GM18507 (cell line): ENCODE measurements around the gene CABP1.
A peak's percentile ranks its signal among the peaks of the same experiment; 100 is the strongest.

ENCODE experiments used
- DNase-seq: peaks from one replicate; pipeline ENCODE4 v3.0.0; 2011; ENCODE audit warnings: low read depth; ENCODE audit not compliant: insufficient read length; ENCODE audit errors: extremely low spot score
- FAIRE-seq: peaks from 2 replicates; lab custom pipeline; 2011; peaks lifted over from hg19 to GRCh38; lab: Jason Lieb, UNC

CABP1 gene

DNA sequence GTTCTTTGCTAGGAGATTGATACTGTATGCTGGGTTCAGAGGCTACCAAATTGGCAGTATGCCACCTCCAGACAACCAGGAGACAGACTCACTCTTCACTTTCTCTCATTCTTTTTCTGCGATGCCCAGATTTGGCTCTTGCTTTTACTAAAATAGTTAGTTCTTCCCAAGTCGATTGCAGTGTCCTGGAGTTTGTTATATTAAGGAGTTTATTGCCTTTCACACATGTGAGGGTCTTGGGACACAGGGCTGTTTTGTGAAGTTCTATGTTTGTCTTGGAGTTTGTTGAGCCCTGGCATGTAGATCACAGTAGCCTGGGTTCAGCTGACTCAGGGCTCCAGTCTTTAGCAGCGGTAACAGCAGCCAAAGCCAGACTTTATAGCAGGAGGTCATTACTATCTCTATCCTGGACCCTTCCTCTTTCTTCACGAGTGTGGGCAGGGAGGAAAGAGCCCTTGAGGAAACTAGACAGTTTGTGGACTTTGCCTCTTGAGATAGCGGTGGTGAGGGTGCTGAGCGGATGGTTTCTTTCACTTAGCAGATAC lies 48.2 kb downstream of the CABP1 start:
- DNase-seq: no peak
- no peak for FAIRE-seq

DNA sequence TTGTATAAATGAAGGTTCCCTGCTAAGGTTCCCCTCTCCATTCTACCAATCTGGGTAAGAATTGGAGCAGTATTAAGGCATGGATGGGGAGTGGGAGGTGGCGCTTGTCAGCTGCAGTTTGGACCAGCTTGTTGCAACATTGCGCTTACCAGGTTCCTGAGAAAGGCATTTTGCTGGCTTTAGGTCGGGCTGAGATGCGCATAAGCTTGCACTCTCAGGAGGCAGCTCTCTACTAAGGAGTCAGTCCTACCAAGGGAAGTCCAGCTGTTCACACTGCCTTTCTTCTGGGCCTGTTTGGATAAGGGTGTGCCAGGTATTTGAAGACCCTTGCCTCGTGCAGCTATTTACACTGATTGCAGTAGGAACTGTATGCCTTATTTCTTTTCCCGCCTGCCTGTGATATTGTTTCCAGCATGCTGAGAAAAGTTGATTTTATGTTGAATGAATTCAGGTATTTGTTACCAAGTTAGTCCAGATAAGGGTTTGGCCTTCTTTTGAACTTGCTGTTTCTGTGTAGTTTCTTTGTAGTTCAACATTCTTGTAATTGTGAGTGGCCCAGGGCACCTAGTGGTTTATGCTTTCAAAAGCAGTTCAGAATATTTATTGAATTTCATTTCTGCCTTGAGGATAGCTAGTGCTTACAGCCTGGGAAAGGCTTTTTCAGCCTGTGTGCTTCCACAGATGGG lies 49.1 kb downstream of the CABP1 start:
- no peak for DNase-seq
- no peak for FAIRE-seq

DNA sequence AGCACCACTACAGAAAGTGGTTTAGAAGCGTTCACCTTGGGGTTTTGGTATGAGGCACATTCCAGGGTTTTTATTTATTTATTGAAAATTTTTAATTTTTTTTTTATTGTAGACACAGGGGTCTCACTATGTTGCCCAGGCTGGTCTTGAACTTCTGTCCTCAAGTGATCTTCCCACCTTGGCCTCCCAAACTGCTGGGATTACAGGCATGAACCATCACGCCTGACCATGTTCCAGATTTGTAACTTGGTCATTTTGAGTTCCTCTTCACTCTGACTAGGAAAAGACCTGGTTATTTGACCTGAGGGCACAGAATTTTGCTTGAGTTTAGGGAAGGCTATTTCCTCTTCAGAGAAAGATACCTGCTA lies 49.6 kb downstream of the CABP1 start:
- FAIRE-seq (no peak), DNase-seq (no peak)

DNA sequence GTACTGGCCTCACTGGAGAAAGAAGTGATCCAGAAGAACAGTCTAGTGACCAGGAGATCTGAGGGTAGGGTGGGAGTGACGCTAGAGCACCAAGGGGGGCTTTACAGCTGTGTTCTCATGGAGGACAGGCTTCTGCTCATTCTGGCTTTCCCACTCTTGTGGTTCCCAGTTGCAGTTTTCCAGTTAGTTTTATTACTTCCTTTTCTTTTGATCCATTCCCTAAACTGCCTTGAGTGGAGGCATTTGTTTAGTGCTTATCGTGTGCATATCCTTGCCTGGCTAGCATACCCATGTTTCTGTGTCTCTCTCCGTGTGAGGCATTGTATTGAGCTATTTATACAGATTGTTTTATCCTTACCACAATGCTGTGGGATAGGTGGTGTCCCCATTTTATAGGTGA lies 50.6 kb downstream of the CABP1 start:
- no peak for FAIRE-seq
- no peak for DNase-seq

DNA sequence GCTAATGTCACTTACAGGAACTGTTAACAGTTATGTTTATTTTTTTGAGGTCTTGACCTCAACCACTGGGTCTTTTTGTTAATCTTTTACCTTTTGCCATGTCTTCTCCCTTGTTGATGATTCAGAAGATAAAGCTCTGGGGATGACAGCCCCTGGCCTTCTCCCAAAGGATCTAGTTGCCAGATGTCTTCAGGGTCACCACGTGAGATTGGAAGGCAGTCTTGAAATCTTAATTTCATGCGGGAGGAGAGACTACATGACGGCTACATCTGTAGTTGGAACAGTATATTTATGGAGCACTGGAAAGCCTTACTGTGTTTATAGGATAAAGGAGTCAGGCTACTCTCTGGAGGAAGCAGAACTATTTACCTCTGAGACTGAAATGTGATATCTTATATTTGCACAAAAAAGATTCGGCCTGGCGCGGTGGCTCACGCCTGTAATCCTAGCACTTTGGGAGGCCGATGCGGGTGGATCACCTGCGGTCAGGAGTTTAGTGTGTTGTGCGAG lies 52.2 kb downstream of the CABP1 start:
- no peak for FAIRE-seq
- no peak for DNase-seq

DNA sequence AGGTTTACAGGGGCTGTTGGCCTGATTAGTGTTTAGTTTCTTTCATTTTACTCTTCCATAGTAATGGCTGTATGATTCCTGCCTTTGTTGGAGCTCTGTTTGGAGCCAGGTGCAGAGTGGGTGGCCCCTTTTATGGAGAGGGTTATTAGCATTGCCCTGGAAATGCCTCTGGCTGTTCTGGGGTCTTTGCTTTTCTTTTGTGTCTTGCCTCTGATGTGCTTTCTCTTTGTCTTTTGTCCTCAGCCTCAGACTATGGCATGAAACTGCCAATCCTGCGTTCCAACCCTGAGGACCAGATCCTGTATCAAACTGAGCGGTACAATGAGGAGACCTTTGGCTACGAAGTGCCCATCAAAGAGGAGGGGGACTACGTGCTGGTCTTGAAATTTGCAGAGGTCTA lies 53.4 kb downstream of the CABP1 start:
- no peak for FAIRE-seq
- no peak for DNase-seq

DNA sequence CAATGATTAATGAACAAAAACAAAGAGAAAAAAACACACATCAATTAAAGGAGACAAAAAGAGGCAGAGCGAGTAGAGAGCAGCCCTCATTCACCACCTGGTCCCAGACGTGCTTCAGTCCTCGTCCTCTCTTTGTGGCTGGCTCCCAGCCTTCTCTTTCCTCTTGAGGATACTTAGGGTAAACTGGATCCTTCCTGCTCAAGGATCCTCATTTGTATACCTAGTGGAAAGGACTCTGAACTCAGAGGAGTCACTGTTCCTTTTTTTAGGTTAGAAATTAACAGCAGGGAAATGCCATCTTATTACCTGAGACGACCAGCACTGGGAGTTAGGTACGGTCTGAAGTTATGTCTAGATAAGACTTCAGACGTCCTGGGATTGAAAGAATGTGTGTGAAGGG lies 56.2 kb downstream of the CABP1 start:
- FAIRE-seq: no peak

DNA sequence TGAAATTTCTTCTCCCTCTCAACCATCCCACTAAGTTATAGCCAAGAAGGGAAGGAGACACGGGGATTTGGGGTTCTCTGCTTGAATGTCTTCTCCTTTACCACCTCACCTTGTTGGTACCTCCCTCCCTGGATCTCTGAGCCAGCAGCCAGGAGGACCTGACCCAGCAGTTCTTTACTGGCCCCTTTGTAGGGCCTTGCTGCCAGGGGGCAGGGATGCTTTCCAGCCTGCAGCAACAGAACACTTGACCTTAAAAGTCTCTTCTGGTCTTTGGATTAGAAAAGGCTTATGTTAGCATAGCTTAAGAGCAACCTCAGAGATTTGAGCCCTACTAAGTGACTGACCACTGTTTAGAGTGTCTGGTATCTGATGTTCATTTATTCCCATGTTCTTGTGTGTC lies 56.9 kb downstream of the CABP1 start:
- DNase-seq: no peak
- FAIRE-seq: no peak

More for the DNA sequence above, 56.2 kb downstream of the CABP1 start:
- DNase-seq: no peak

DNA sequence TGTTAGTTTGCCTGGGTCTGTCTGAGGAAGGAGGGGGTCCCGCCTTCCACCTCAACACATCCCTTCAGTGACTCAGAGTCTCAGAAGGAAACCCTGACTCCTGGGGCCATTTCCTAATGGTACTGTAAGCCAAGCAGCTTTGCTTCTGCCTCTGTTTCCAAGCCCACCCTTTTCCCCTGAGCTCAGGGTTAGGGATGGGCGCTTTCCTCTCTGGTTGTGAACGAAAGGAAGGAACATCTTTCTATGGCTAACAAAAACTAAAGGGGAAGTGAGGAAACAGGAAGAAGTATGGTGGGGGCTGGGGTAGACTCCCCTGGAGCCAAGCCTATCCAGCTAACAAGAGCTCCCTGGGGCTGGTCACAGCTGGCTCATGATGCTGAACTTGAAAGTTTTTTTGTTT lies 58.2 kb downstream of the CABP1 start:
- no peak for DNase-seq
- no peak for FAIRE-seq

DNA sequence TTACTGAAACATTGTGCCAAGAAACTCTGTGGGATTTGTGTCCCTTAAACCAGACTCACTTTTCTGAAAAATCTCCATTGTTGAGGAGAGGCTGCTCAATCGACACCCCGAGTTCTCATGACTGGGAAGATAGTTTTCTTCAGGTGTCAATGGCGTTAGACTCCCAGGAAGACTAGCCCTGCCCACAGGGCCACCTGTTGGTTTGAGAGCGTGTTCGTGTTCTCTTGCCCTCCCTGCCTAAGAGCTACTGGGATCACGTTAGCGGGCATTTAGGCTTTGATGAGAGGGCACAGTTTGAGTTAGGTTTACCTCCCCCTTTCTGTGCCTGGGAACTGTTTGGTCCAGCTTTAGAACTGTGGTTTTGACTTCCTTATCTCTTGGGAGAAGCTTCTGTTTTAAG lies 59.1 kb downstream of the CABP1 start:
- FAIRE-seq (no peak), DNase-seq (no peak)

DNA sequence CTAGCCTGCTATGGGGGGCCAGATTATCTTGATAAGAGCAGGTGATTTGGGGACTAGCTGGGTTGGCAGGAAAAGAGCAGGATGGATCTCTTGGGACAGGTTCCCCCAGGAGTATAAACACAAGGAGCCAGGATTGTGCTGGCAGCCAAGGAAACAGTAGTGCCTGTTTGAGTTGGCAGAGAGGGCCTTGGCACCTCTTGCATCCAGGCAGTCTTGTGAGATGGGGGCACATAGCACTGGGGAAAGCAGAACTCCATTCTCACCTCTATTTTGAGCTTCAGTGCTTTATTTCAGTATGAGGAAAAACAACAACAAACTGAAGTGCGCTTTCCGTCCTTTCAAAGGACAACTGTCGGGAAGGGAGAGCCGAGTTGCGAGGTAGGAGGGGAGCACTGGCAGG lies 60.5 kb downstream of the CABP1 start:
- FAIRE-seq: no peak
- DNase-seq: no peak

DNA sequence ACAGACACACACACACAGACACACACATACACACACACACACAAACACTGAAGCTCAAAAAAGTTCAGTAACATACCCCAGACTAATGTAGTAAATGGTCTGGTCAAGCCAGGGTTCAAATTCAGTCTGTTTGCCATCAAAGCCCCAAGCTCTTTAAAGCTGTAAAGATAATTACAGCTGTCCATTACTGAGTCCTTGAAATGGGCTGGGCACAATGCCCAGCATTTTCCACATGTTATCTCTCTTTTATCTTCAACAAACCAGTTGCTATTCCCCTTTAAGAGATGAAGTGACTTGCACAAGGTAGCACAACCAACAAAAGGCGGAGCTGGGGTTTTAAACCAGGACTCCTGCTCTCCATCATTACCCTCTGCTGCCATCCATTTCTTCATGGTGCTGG lies 62.2 kb downstream of the CABP1 start:
- no peak for FAIRE-seq
- DNase-seq: no peak

DNA sequence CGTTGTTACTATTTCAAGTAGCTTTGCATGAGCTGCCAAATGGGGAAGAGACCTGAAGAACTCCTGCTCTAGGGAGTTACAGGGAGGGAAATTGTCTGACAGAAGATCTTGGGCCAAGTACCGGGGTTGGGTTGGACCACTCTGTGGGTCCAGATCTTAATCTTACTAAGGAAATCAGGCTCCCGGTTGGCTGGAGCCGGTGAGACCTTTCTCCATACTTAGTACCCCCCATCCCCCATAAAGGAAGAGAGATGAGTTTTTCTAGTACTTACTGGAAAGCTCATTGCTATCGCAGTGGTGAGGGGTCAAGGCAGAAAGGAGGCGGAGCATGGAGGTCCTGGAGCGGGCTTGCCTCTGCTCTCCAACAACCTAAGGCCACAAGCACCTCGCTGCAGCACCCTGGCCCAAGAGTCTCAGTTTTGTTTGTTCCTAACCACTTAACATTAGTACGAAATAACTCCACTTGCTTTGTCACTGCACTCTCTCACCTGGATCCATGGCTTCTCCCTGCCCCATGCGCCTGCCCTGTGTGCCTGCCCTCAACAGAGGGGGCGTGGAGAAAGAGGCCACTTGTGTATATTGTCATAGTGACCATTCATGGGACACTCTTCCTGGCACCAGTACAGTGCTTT lies 63.0 kb downstream of the CABP1 start:
- FAIRE-seq (no peak), DNase-seq (no peak)

DNA sequence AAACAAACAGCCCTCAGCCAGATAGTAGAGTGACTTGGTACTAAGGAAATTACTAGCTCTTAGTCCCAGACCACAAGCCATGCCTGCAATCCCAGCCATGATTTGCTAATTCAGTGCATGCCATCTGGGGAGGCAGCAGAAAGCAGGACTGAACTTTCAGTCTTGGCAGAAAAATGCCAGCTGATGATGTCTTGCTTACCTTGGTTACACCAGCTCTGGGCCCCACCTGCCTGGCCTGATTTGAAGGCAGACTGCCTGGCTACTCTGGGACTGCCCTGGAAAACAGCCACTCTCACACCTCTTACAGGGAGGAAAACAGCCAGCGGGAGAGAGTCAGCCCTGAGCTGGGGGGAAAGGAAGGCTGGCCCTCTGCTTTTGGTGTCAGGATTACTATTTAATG lies 65.2 kb downstream of the CABP1 start:
- no peak for FAIRE-seq
- DNase-seq: no peak

DNA sequence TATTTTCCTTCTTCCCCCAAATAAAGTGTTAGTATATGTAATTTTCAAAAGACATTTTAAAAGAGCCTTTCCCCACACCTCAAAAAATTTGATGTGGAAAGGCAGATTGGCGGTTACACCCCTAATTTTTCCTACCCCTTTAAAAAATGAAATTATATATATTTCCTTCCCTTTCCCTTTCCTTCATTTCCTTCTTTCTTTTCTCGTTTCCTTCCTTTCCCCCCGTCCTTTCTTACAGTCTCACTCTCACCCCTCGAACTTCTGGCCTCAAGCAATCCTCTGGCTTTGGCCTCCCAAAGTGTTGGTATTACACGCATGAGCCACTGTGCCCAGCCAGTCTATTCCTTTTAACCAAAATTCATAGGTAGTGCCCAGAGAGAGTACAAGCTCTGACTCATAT lies 65.6 kb downstream of the CABP1 start:
- DNase-seq (no peak), FAIRE-seq (no peak)

DNA sequence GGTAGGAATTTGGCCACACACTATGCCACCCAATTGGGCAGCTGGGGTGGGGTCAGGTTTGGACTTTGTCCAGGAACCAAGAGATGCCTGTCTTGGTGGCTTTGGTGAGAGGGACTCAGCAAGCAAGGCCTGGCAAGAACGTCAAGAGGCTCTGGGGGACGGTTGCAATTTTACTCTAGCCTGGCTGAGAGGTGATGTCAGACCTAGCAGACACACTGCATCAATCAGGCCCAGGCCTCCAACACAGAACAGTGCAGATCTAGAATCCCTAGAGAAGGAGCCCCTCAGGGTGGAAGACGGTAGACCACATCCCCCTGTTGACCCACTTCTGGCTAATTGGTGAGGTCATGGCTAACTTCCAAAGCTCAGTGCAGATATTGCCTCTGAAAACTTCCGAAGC lies 68.2 kb downstream of the CABP1 start:
- FAIRE-seq: no peak
- DNase-seq: no peak

DNA sequence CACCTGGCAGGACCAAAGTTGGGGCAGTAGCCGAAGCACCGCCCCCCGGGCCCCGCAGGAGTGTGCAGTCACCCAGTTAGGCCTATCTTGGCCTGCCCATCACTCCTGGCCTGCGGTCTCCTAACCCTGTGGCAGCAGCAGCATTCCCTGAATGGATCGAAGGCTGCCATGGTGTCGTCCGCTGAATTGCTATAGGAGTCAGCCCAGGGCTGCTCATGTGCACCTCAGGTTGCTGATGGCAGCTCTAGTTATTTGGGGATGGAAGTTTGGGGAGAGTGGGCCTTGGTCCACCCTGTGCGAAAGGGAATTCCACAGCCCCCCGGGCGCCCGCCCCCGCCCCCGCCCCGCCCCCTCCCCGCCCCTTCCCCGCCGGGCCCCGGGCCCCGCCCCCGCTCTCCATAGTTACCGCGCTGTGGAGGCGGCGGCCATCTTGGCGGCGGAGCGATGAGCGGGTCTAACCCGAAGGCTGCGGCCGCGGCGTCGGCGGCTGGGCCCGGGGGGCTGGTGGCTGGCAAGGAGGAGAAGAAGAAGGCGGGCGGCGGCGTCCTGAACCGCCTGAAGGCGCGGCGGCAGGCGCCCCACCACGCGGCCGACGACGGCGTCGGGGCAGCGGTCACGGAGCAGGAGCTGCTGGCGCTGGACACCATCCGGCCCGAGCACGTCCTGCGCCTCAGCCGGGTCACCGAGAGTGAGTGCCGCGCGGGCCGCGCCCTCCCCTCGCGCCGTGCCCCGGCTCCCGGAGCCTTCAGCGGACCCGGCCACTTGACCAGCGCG lies 69.8 kb downstream of the CABP1 start, which contains the start of gene UNC119B:
TSS of gene UNC119B (plus strand) at position 428 of the 774 bp plus-strand sequence. CDS start at position 445, 17 bp downstream.
- FAIRE-seq (no peak), DNase-seq (peak; percentile 72)

DNA sequence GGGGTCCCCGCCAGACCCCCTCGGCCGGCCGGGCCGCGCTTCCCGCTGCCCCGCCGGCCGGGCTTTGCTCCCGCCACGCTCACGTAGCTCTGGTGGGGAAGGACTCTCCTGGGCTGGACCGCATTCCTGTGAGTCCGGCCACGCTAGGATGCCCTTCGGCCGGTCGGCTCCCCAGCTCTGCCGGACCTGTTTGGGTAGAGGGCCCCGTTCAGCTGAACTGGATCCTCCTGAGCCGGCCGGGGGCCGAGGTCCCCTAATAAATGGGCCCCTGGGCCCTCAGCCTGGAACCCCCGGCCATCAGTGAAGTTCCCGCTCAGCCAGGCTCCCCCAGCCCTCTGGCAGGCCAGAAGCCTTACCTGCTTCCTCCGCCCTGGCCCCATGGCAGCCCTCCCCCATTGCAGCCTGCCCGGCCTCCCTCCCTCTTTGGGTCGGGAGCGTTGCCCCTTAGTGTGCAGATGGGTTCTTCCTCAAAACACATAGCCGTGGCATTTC lies 70.4 kb downstream of the CABP1 start:
- DNase-seq: peak; percentile 18
- FAIRE-seq: no peak

DNA sequence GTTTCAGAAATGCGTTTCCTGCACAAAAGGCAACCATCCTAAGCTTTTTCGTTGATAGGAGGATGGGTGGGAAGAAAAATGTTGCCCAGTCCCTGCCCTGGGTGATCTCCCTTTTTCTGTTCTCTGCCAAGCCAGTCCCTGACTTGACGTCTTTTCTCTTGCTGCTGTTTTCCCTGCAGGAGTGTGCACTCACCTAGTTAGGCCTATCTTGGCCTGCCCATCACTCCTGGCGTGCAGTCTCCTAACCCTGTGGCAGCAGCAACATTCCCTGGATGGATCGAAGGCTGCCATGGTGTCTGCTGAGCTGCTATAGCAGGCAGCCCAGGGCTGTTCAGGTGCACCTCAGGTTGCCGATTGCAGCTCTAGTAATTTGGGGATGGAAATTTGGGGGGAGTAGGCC lies 71.0 kb downstream of the CABP1 start:
- no peak for FAIRE-seq
- DNase-seq: no peak

DNA sequence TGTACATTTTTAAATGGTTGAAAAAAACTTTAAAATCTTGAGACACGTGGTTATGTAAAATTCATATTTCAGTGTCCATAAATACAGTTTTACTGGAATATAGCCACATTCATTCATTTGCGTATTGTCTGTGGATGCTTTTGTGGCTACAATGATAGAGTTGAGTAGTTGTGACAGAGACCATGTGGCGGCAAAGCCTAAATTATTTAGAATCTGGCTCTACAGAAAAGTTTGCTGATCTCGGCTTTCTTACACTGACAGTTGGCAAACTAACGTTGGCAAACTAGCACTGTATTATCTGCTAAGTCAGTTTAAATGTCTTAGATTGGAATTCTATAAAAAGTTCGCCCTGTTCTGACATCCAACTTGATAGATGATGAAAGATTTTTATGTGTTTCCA lies 72.2 kb downstream of the CABP1 start:
- FAIRE-seq: no peak
- no peak for DNase-seq
